GM23338 (cell line): ENCODE data around the gene KDM4C. TPM values are rescaled to one million over a fixed set of nuclear protein-coding genes. Genes with fewer than 3 reads are reported as not detected.

Source experiments
- ATAC-seq: fragments of 200-7000 bp; cut with Tn5 transposase; 3 replicates; pipeline ENCODE4 v1.9.1; 2020
- DNase-seq: peaks from one replicate; pipeline ENCODE4 v3.0.0-alpha.2; 2015; ENCODE audit warnings: low spot score
- H2AFZ ChIP-seq: fragments of 200-600 bp; sonication (generic); 2 replicates; pipeline ENCODE4 v1.8.0; 2016; ENCODE audit warnings: antibody characterized with exemption, mild to moderate bottlenecking, moderate library complexity
- H3F3A ChIP-seq: fragments of 200-600 bp; sonication (generic); replicated peaks from 2 replicates; pipeline ENCODE4 v1.8.0; 2017; ENCODE audit warnings: antibody characterized with exemption, mixed run types, low read depth
- H3K27ac ChIP-seq: fragments of 200-600 bp; sonication (generic); 2 replicates; pipeline ENCODE4 v1.6.1; 2016; ENCODE audit warnings: low read depth
- H3K27me3 ChIP-seq: fragments of 200-600 bp; sonication (generic); 2 replicates; pipeline ENCODE4 v1.8.0; 2016; ENCODE audit warnings: mild to moderate bottlenecking, mixed run types, moderate library complexity; ENCODE audit not compliant: insufficient read depth
- H3K36me3 ChIP-seq: fragments of 200-600 bp; sonication (generic); 2 replicates; pipeline ENCODE4 v1.8.0; 2016; ENCODE audit warnings: mild to moderate bottlenecking; ENCODE audit not compliant: insufficient read depth
- H3K4me1 ChIP-seq: fragments of 200-600 bp; sonication (generic); 2 replicates; pipeline ENCODE4 v1.8.0; 2016; ENCODE audit warnings: mild to moderate bottlenecking, moderate library complexity; ENCODE audit not compliant: insufficient read depth
- H3K4me2 ChIP-seq: fragments of 200-600 bp; sonication (generic); 2 replicates; pipeline ENCODE4 v1.7.1; 2017; ENCODE audit warnings: mixed run types
- H3K4me3 ChIP-seq: fragments of 200-600 bp; sonication (generic); 2 replicates; pipeline ENCODE4 v1.6.1; 2016; ENCODE audit warnings: mixed run types
- H3K79me2 ChIP-seq: fragments of 200-600 bp; sonication (generic); replicated peaks from 2 replicates; pipeline ENCODE4 v1.8.0; 2017; ENCODE audit warnings: mild to moderate bottlenecking; ENCODE audit not compliant: insufficient read depth
- H3K9me2 ChIP-seq: fragments of 200-600 bp; sonication (generic); 2 replicates; pipeline ENCODE4 v1.8.0; 2017; ENCODE audit not compliant: insufficient read depth
- H4K20me1 ChIP-seq: fragments of 200-600 bp; sonication (generic); replicated peaks from 2 replicates; pipeline ENCODE4 v1.8.0; 2017; ENCODE audit warnings: mild to moderate bottlenecking; ENCODE audit not compliant: insufficient read depth
- H3K27ac Mint-ChIP-seq: 2 replicates; pipeline ENCODE4 v1.8.0; 2020; ENCODE audit warnings: inconsistent platforms, mild to moderate bottlenecking, moderate library complexity, mixed read lengths
- H3K27me3 Mint-ChIP-seq: 3 replicates; pipeline ENCODE4 v1.8.0; 2022; ENCODE audit warnings: low read depth, mild to moderate bottlenecking, moderate library complexity, mixed read lengths, inconsistent platforms; ENCODE audit not compliant: insufficient read depth, poor library complexity
- H3K36me3 Mint-ChIP-seq: 3 replicates; pipeline ENCODE4 v1.8.0; 2021; ENCODE audit warnings: low read depth, mild to moderate bottlenecking, inconsistent platforms, moderate library complexity, mixed read lengths
- H3K4me1 Mint-ChIP-seq: 3 replicates; pipeline ENCODE4 v1.8.0; 2020; ENCODE audit warnings: mild to moderate bottlenecking, inconsistent platforms, mixed read lengths
- H3K4me3 Mint-ChIP-seq: 3 replicates; pipeline ENCODE4 v1.8.0; 2021; ENCODE audit warnings: moderate library complexity, mild to moderate bottlenecking, inconsistent platforms, mixed read lengths
- H3K9me3 Mint-ChIP-seq: 3 replicates; pipeline ENCODE4 v1.8.0; 2020; ENCODE audit warnings: moderate library complexity, mild to moderate bottlenecking, inconsistent platforms, mixed read lengths
- EZH2 ChIP-seq: fragments of 200-600 bp; sonication (generic); IDR thresholded peaks from one replicate; pipeline ENCODE4 v1.8.0; 2017; ENCODE audit warnings: antibody characterized with exemption, mild to moderate bottlenecking, low read depth; ENCODE audit not compliant: unreplicated experiment
- EZH2phosphoT487 ChIP-seq: fragments of 200-600 bp; sonication (generic); IDR thresholded peaks from one replicate; pipeline ENCODE4 v1.8.1; 2018; ENCODE audit warnings: antibody characterized with exemption; ENCODE audit not compliant: unreplicated experiment
- JUNB ChIP-seq: IDR thresholded peaks from one replicate; pipeline ENCODE4 v1.6.1; 2016; ENCODE audit warnings: antibody characterized with exemption; ENCODE audit not compliant: unreplicated experiment
- NANOG ChIP-seq: IDR thresholded peaks from 2 replicates; pipeline ENCODE4 v1.6.1; 2016; ENCODE audit warnings: antibody characterized with exemption, borderline replicate concordance
- POLR2AphosphoS5 ChIP-seq: IDR thresholded peaks from 2 replicates; pipeline ENCODE4 v1.6.1; 2016; ENCODE audit warnings: antibody characterized with exemption, low read depth
- STAT1 ChIP-seq: IDR thresholded peaks from one replicate; pipeline ENCODE4 v1.6.1; 2016; ENCODE audit warnings: antibody characterized with exemption; ENCODE audit not compliant: unreplicated experiment
- ZNF114 ChIP-seq: fragments of 250-450 bp; sonication (Bioruptor Pico); IDR thresholded peaks from 2 replicates; pipeline ENCODE4 v1.5.0; 2020; ENCODE audit warnings: mild to moderate bottlenecking, moderate library complexity
- polyA plus RNA-seq: library from polyadenylated mRNA; unstranded; fragments of >200 nt; fragmentation: Nextera tagmentation; extraction: Ambion mirVana; gene quantifications from 2 replicates; pipeline ENCODE4 v1.2.1, GENCODE V29; 2016
- total RNA-seq: library from RNA; depleted of rRNA; stranded (reverse); fragments of >200 nt; shearing (Covaris generic); gene quantifications from 2 replicates; pipeline ENCODE4 v1.2.3, GENCODE V29; 2014
- TF ChIP-seq, protein P1 (sequence below), 2 experiments: fragments of 200-600 bp in 1 of 2; sonication (generic) in 1 of 2; conservative IDR thresholded peaks; 2 replicates each; pipeline versions ENCODE4 v1.5.1 to v1.6.1; 2016 to 2017; ENCODE audit warnings: antibody characterized with exemption in 2 of 2, low read depth in 2 of 2, mild to moderate bottlenecking in 2 of 2, moderate library complexity in 1 of 2
- TF ChIP-seq, protein P2 (sequence below): IDR thresholded peaks from one replicate; pipeline ENCODE4 v1.6.1; 2018; ENCODE audit warnings: antibody characterized with exemption; ENCODE audit not compliant: unreplicated experiment

KDM4C gene
- total and polyA plus RNA-seq, 2 experiments from 2014 or later: 12.0 to 43.8 TPM

DNA sequence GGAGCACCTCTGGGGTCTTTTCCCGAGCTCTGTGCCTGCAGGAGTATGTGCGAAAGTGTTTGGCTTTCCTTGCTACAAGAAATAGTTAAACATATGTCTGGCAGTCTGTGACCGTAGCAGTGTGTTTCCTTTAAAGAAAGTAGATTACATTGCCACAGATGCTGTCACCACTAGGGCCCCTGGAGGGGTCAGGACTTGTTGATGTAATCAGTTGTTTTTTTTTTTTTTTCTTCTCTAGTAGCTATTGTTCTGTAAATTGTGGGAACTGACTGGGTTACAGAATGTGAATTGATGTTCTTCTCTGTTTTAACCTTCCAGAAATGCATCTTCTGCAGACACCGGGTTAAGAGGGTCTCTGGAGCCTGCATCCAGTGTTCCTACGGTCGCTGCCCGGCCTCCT is 345.6 kb downstream of the KDM4C start:
- Histone ChIP-seq H3K79me2 (no peaks in the 10 kb centered on the region), H3K4me2 (no peak overlapping the region), H2AFZ (no peak overlapping the region), H3K9me2 (no peaks in the 10 kb centered on the region), H4K20me1 (no peaks in the 10 kb centered on the region), H3K27me3 (no peaks in the 10 kb centered on the region), H3F3A (no peaks in the 10 kb centered on the region), H3K4me3 (no peak overlapping the region), H3K27ac (no peak overlapping the region), H3K36me3 (0 out of 2 replicates have a peak, but pooled peaks cover 3% of the 10 kb centered on the region), H3K4me1 (peaks cover 10% of the 10 kb centered on the region)
- TF ChIP-seq, protein P1, sequence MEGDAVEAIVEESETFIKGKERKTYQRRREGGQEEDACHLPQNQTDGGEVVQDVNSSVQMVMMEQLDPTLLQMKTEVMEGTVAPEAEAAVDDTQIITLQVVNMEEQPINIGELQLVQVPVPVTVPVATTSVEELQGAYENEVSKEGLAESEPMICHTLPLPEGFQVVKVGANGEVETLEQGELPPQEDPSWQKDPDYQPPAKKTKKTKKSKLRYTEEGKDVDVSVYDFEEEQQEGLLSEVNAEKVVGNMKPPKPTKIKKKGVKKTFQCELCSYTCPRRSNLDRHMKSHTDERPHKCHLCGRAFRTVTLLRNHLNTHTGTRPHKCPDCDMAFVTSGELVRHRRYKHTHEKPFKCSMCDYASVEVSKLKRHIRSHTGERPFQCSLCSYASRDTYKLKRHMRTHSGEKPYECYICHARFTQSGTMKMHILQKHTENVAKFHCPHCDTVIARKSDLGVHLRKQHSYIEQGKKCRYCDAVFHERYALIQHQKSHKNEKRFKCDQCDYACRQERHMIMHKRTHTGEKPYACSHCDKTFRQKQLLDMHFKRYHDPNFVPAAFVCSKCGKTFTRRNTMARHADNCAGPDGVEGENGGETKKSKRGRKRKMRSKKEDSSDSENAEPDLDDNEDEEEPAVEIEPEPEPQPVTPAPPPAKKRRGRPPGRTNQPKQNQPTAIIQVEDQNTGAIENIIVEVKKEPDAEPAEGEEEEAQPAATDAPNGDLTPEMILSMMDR (conservative IDR thresholded peaks at IDR 0.05; ENCODE audit: low read depth in 2 of 2): peak in 1 of 2 experiments; percentile 21; a peak in 1 of 4 replicates
- TF ChIP-seq JUNB: no peak
- Mint-ChIP-seq H3K27ac (0 out of 2 replicates have a peak overlapping the region, but pooled peaks have one; percentile 25), H3K27me3 (no peaks in the 10 kb centered on the region), H3K4me1 (peaks cover 15% of the 10 kb centered on the region), H3K4me3 (no peak overlapping the region), H3K9me3 (peaks cover 11% of the 10 kb centered on the region; the same call in 2 of the 3 replicates), H3K36me3 (peaks cover 23% of the 10 kb centered on the region; the same call in 2 of the 3 replicates)
- DNase-seq (peak; percentile 63), ATAC-seq (peak; percentile 77)

DNA sequence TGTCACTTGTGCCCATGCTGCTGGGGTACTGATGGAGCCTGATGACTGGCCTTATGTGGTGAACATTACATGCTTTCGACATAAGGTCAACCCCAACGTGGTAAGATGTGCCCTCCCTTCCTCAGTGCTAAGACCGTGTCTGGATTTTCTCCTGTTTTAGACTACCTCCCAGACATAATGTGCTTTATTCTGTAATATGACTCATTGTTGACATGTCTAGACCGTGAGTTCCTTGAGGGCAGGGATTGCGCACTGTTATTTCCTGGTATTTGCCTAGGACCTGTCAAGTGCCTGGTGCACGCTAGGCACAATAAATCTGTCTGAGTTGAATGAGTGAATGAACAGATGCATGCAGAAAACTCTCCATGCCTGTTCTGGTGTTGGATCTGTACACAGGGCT is 346.0 kb downstream of the KDM4C start:
- ATAC-seq: no peak; the same call in 2 of the 3 replicates
- Histone ChIP-seq H3F3A (no peaks in the 10 kb centered on the region), H3K9me2 (no peaks in the 10 kb centered on the region), H3K4me2 (no peak overlapping the region), H3K4me1 (peaks cover 10% of the 10 kb centered on the region), H3K4me3 (no peak overlapping the region), H3K36me3 (0 out of 2 replicates have a peak, but pooled peaks cover 3% of the 10 kb centered on the region), H3K27ac (no peak overlapping the region), H4K20me1 (no peaks in the 10 kb centered on the region), H3K79me2 (no peaks in the 10 kb centered on the region), H2AFZ (no peak overlapping the region), H3K27me3 (no peaks in the 10 kb centered on the region)
- Mint-ChIP-seq H3K27ac (peak overlapping the region; percentile 25; the same call in 1 of the 2 replicates), H3K4me1 (peaks cover 15% of the 10 kb centered on the region), H3K36me3 (peaks cover 20% of the 10 kb centered on the region; the same call in 2 of the 3 replicates), H3K4me3 (no peak overlapping the region), H3K27me3 (no peaks in the 10 kb centered on the region), H3K9me3 (peaks cover 9% of the 10 kb centered on the region; the same call in 2 of the 3 replicates)
- DNase-seq: no peak
- TF ChIP-seq EZH2phosphoT487 (no peak), JUNB (no peak), STAT1 (no peak), ZNF114 (no peak), POLR2AphosphoS5 (no peak), NANOG (no peak), EZH2 (no peak)
- TF ChIP-seq, protein P1 (conservative IDR thresholded peaks at IDR 0.05; ENCODE audit: low read depth in 2 of 2): no peak
- TF ChIP-seq, protein P2, sequence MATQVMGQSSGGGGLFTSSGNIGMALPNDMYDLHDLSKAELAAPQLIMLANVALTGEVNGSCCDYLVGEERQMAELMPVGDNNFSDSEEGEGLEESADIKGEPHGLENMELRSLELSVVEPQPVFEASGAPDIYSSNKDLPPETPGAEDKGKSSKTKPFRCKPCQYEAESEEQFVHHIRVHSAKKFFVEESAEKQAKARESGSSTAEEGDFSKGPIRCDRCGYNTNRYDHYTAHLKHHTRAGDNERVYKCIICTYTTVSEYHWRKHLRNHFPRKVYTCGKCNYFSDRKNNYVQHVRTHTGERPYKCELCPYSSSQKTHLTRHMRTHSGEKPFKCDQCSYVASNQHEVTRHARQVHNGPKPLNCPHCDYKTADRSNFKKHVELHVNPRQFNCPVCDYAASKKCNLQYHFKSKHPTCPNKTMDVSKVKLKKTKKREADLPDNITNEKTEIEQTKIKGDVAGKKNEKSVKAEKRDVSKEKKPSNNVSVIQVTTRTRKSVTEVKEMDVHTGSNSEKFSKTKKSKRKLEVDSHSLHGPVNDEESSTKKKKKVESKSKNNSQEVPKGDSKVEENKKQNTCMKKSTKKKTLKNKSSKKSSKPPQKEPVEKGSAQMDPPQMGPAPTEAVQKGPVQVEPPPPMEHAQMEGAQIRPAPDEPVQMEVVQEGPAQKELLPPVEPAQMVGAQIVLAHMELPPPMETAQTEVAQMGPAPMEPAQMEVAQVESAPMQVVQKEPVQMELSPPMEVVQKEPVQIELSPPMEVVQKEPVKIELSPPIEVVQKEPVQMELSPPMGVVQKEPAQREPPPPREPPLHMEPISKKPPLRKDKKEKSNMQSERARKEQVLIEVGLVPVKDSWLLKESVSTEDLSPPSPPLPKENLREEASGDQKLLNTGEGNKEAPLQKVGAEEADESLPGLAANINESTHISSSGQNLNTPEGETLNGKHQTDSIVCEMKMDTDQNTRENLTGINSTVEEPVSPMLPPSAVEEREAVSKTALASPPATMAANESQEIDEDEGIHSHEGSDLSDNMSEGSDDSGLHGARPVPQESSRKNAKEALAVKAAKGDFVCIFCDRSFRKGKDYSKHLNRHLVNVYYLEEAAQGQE: no peak
